CD1c-positive myeloid dendritic cell (primary cell): ENCODE results near the gene VPS37B.
A peak's percentile ranks its signal among the peaks of the same experiment; 100 is the strongest.
"Not testable (repeated sequence)": the region's sequence is repeated elsewhere in the genome, so short reads cannot be mapped to it uniquely, and the experiment has no call there.

ENCODE experiments used
- DNase-seq: peaks from one replicate; pipeline ENCODE4 v3.0.0-alpha.2; 2016; ENCODE audit errors: extremely low spot score

VPS37B gene, protein sequence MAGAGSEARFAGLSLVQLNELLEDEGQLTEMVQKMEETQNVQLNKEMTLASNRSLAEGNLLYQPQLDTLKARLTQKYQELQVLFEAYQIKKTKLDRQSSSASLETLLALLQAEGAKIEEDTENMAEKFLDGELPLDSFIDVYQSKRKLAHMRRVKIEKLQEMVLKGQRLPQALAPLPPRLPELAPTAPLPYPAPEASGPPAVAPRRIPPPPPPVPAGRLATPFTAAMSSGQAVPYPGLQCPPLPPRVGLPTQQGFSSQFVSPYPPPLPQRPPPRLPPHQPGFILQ

DNA sequence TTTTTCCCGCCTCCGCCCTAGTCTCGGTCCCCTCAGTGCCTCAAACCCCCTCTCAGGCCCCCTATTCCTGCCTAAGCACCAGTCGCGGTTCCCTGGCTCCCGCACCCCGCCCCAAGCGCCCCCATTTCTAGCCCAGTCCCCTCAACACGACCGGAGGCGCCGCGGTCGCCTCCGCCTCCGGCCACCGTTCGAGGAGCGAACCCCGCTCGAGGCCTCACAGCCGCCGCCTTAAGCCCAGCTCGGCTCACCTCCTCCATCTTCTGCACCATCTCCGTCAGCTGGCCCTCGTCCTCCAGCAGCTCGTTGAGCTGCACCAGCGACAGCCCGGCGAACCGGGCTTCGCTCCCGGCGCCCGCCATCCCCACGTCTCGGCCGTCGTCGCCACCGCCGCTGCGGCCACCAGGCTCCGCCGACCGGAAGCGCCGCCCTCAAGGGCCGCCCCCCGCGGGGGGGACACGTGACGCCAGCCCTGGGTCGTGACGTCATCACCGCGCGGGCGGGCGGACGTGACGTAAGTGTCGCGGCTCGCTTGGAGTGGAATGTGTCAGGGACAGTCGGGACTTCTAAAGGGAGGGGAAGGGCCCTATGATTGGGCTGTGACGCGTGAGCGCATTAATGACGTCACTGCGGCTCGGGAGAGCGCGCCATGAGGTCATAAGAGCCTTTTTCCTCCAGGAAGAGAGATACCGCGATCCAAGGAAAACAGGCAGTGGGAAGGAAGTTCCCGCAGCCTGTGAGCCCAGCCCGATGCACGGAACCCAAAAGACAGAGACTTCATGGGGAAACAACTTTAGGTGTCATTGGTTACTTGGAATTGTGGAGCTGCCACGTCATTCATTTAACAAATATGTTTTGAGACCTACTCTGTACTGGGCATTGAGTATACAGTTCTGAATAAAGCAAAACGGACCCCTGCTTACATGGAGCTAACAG, at the start of gene VPS37B:
TSS of gene VPS37B (minus strand) at position 421 of the 933 bp plus-strand sequence. CDS start at position 359, 62 bp downstream.
- peak; percentile 96 for DNase-seq

GRCh38 chr12:122944605-122945592, 49.0 kb upstream of the VPS37B start:
- DNase-seq, result no peak

DNA sequence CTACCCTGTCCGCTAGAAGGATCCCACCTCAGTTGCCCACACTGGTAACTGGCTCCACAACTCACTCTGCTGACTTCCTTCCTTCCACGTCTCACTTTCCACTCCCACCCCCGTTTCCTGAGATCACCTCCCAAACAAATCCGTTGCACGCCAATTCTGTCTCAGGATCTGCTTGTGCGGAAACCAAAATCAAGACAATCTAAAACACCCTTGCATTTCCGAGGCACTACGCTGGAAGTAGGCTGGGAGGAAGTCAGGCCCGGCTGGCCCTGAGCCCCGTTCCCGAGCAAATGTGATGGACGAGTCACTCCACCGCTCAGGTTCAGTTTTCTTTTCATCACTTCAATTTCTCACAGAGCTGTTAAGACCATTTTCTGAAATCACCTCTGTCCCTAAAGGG, 47.3 kb upstream of the VPS37B start:
- DNase-seq, result peak; percentile 56

DNA sequence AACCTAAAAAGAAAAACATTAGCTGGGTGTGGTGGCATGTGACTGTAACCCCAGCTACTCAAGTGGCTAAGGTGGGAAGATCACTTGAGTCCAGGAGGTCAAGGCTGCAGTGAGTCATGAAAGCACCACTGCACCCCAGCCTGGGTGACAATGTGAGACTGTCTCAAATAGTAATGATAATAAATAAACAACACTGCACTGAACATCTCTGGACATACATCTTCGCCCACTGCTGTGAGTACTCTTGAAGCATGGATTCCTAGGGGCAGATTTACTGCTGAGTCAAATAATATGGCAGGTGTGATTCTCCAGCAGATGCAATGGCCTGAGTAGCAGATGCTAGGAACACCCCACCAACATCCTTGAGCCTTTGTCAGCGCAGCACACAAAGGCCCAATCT, 46.7 kb upstream of the VPS37B start:
- DNase-seq, result peak; percentile 20

- not testable (repeated sequence) for DNase-seq
Observed at GRCh38 chr12:122941351-122941750, 45.4 kb upstream of the VPS37B start.

GRCh38 chr12:122939125-122939524, 43.2 kb upstream of the VPS37B start:
- DNase-seq, result no peak

GRCh38 chr12:122937622-122938091, 41.7 kb upstream of the VPS37B start:
- DNase-seq, result peak; percentile 20

GRCh38 chr12:122935318-122935717, 39.4 kb upstream of the VPS37B start:
- no peak for DNase-seq

DNA sequence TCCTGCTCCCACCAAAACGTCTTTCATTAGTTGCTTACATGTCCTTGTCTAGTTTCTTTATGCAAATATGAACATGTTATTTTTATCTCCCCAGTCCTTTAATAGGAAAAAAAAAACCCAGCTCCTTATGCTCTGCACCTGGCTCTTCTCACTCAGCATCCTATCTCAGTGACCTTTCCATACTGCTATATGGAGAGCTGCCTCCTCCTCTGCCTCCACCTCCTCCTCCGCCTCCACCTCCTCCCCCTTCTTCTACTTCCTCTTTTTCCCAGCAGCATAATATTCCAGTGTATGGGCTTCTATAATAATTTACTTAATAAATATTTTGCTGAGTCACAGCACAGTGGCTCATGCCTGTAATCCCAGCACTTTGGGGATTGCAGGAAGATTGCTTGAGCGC, 38.8 kb upstream of the VPS37B start:
- no peak for DNase-seq

- DNase-seq, result no peak
Observed at GRCh38 chr12:122932207-122932606, 36.3 kb upstream of the VPS37B start.

DNA sequence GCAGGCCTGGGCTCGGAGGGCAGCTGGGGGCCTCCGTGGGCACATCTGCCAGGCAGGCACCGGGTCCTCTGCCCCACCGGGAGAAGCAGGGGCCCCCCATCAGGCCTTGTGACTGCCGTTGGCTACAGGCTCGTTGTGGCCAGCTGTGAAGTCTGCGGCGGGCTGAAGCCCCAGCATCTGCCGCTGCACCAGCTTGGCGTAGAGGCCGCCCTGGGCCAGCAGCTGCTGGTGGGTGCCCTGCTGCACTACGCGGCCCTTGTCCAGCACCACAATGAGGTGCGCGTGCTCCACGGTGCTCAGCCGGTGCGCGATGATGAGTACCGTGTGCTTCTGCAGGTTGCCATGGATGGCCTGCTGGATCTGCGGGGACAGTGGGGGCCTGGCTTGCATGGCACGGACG, 33.9 kb upstream of the VPS37B start:
- no peak for DNase-seq

DNA sequence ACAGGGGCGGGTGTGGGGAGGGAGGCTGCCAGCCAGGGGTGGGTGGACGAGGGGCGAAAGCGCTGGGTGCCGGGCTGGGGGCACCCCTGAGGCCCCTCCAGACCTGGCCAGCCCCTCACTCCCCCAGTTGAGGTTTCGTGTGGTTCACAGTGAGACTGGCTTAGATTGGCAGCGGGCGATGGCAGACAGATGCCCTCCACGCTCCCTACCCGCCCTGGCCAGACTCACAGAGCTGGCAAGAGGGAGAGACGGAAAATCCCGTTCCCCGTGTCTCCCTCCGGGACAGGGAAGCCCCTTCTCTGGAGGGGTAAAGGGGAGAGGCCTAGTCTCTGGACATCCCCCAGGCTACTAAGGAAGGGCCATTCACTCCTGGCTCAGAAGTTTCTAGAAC, 33.2 kb upstream of the VPS37B start:
- no peak for DNase-seq

DNA sequence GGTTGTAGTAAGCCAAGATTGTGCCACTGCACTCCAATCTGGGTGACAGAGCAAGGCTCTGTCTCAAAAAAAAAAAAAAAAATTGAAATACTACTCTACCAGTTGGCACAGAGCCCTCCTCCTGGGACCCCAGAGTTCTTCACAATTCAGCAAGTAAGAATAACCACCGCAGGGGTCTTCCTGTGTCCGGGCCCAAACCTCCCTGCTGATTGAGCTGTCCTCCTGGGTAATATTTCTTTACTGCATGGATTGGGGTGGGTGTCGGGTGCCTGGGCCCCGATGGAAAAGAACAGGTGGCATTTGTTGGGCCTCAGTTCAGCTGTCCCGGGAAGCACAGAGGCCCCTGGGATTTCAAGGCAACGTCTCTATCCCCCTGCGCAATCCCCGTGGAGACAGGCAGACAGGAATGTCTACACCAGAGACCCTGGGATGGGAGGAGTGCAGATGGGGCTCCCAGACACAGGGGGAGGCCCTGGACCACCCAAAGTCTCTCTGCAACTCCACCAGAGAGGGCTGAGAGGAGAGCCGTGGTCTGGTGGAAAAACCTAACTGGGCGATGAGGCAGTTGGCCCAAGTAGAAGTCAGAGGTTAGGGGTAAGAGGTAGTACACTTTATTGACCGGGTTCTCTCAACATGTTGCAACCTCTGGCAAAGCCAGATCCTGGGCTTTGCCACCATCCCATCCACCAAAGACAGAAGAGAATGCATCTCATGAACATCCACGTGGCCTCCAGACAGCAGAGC, 32.7 kb upstream of the VPS37B start:
- DNase-seq, result no peak

DNA sequence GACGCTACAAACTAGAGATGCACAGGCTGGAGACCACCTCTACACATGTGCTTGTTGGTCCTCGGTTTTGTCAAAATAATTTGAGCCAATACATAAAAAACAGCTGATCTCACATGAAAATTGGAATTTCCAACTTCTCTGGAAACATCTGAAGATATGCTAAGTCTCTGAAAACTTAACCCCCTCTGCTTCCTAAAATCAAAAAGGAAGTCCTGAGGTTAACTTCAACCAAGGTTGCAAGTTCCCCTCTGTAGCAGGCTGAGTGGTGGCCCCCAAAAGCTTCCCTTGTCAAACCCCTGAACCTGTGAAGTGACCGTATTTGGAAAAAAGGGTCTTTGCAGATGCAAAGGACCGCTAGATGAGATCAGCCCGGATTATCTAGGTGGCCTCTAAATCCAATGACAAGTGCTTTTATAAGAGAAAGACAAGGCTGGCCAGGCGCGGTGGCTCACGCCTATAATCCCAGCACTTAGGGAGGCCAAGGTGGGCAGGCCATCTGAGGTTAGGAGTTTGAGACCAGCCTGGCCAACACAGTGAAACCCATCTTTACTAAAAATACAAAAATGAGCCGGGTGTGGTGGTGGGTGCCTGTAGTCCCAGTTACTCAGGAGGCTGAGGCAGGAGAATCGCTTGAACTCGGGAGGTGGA, 32.0 kb upstream of the VPS37B start:
- DNase-seq, result peak; percentile 41

- DNase-seq, result no peak
Observed at GRCh38 chr12:122921917-122922316, 26.0 kb upstream of the VPS37B start.

- DNase-seq, result no peak
Observed at GRCh38 chr12:122920687-122921086, 24.8 kb upstream of the VPS37B start.

- DNase-seq, result no peak
Observed at GRCh38 chr12:122918827-122919226, 22.9 kb upstream of the VPS37B start.

- no peak for DNase-seq
Observed at GRCh38 chr12:122917507-122918121, 21.7 kb upstream of the VPS37B start.

GRCh38 chr12:122909442-122910288, 13.7 kb upstream of the VPS37B start:
- no peak for DNase-seq
